GM18870 (cell line): ENCODE results near the gene EMCN.
"Not testable (repeated sequence)": the region's sequence is repeated elsewhere in the genome, so short reads cannot be mapped to it uniquely, and the experiment has no call there.

ENCODE experiments used
- ATAC-seq: cut with Tn5 transposase; IDR thresholded peaks from one replicate; pipeline ENCODE4 v1.9.1; 2021; ENCODE audit warnings: moderate library complexity; ENCODE audit not compliant: unreplicated experiment

EMCN gene

GRCh38 chr4:100391086-100391485, 126.7 kb downstream of the EMCN start:
- ATAC-seq, result no peak

- ATAC-seq, result no peak
These were observed 131.6 kb downstream of the EMCN start for GRCh38 chr4:100386270-100386669.

GRCh38 chr4:100380401-100380800, 137.4 kb downstream of the EMCN start:
- ATAC-seq, result not testable (repeated sequence)

GRCh38 chr4:100379583-100380105, 138.2 kb downstream of the EMCN start:
- no peak for ATAC-seq

- no peak for ATAC-seq
These were observed 145.4 kb downstream of the EMCN start for GRCh38 chr4:100372432-100372831.

GRCh38 chr4:100369871-100370270, 148.0 kb downstream of the EMCN start:
- ATAC-seq, result no peak

- ATAC-seq, result no peak
These were observed 150.4 kb downstream of the EMCN start for GRCh38 chr4:100367451-100367850.

- no peak for ATAC-seq
These were observed 151.6 kb downstream of the EMCN start for GRCh38 chr4:100366213-100366612.

GRCh38 chr4:100362366-100362765, 155.5 kb downstream of the EMCN start:
- ATAC-seq, result no peak

- ATAC-seq, result no peak
These were observed 156.5 kb downstream of the EMCN start for GRCh38 chr4:100361336-100361735.

- no peak for ATAC-seq
These were observed 157.6 kb downstream of the EMCN start for GRCh38 chr4:100360211-100360610.

- ATAC-seq, result no peak
These were observed 158.4 kb downstream of the EMCN start for GRCh38 chr4:100359441-100359840.

- no peak for ATAC-seq
These were observed 160.3 kb downstream of the EMCN start for GRCh38 chr4:100357542-100357941.

GRCh38 chr4:100356172-100356571, 161.7 kb downstream of the EMCN start:
- no peak for ATAC-seq

GRCh38 chr4:100352352-100352751, 165.5 kb downstream of the EMCN start:
- ATAC-seq, result not testable (repeated sequence)

GRCh38 chr4:100348473-100348872, 169.3 kb downstream of the EMCN start:
- no peak for ATAC-seq

GRCh38 chr4:100347241-100347640, 170.6 kb downstream of the EMCN start:
- no peak for ATAC-seq

GRCh38 chr4:100345585-100345984, 172.2 kb downstream of the EMCN start:
- ATAC-seq, result no peak
